Measurements from ENCODE around the gene SHD.
A peak's percentile ranks its signal among the peaks of the same experiment; 100 is the strongest.
"Not testable (repeated sequence)": the region's sequence is repeated elsewhere in the genome, so short reads cannot be mapped to it uniquely, and the experiment has no call there.

The SHD gene

DNA sequence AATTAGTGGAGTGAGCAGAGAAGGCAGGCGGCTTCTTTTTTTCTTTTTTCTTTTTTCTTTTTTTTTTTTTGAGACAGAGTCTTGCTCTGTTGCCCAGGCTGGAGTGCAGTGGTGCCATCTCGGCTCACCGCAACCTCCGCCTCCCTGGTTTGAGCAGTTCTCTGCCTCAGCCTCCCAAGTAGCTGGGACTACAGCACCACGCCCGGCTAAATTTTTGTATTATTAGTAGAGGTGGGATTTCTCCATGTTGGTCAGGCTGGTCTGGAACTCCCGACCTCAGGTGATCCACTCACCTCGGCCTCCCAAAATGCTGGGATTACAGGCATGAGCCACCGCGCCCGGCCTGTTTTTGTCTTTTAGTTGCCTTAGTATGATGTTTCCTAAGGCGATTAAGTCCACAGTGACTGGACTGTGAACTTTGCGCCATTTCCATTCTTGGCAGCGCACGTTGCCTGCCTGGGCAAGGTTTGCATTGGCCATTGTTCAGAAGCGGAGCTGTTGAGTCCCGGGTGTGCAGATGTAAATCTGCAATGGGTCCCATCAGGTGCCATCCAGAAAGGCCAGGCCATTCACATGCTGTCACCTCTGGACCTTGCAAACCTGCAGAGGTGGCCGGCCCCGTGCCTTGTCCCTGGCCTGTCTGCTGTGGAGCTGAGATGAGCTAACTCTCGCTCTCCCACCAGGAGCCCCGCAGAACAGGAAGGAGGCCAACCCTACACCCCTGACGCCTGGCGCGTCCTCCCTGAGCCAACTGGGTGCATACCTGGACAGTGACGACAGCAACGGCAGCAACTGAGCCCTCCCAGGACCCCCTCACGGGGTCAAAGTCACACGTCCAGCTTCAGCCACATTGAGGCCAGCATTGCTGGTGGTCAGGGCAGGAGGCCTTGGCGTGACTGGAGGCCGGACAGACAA lies 10.9 kb upstream of the SHD start:
- DNase-seq: no peak

DNA sequence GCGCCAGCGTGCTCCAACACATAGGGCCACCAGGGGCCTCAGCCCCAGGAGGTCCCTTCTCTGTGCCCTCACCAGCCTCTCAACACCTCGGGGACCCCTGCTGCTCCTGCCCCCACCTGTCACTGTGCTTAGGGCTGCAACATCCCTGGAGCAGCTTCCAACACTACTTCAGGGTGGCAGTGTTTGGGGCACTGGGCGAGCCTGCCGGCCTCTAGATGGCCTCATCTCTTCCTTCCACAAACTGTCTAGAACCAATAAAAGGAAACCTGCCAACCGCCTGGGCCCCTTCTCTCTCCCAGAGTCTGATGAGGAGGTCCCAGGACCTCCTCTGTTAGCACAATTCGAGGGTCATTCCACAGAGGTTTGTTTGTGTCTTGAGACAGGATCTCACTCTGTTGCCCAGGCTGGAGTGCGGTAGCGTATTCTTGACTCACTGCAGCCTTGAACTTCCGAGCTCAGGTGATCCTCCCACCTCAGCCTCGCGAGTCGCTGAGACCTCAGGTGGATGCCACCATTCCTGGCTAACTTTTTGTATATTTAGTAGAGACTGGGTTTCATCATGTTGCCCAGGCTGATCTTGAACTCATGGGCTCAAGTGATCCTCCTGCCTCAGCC lies 10.1 kb upstream of the SHD start:
- no peak for DNase-seq

DNA sequence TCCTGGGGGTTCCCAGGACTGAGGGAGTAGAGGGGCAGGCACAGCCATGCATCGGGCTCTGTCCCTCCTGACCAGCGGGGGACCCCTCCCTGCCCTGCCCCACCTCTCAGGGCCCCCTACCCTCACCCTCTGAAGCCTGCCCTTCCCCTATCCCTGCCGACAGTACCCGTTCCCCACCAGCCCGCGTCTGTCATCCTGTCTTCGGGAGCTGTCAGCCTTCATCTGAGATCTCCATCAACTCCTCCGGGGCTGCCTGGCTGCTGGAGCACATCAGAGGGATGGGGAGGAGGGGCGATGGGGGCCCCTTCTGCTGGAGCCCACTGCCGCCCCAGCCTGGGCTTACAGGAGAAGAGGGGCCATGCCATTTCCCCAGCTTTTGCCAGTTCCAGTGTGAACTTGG lies 6.2 kb upstream of the SHD start:
- DNase-seq: no peak

DNA sequence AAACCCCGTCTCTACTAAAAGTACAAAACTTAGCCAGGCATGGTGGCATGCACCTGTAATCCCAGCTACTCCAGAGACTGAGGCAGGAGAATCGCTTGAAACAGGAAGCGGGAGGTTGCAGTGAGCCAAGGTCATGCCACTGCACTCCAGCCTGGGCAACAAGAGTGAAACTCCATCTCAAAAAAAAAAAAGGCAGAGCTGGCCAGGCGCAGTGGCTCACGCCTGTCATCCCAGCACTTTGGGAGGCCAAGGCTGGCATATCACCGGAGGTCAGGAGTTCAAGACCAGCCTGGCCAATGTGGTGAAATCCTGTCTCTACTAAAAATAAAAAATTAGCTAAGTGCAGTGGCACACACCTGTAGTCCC lies 4.8 kb upstream of the SHD start:
- not testable (repeated sequence) for DNase-seq

DNA sequence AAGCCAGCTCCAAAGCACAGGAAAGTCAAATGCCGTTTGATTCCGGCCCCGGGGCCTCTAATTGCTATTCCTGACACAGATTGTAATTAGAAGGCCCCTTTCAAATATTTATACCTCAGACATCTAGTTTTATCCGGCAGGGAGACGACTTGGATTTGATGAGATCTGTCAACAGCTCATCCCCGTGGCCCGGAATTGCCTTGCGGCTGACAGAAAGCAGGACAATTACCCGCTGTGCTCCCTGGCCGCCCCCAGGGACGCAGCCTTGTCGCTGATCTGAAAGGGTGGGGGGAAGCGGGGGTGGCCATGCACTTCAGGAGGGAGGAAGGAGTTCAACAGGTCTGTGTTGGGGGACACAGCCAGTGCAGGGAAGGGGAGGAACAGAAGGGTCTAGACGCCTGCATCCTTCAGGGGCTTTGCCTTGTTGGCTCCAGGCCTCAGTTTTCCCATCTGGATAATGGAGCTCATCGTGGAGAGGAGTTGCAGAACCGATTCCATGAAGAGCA lies 1.8 kb upstream of the SHD start:
- DNase-seq: no peak

DNA sequence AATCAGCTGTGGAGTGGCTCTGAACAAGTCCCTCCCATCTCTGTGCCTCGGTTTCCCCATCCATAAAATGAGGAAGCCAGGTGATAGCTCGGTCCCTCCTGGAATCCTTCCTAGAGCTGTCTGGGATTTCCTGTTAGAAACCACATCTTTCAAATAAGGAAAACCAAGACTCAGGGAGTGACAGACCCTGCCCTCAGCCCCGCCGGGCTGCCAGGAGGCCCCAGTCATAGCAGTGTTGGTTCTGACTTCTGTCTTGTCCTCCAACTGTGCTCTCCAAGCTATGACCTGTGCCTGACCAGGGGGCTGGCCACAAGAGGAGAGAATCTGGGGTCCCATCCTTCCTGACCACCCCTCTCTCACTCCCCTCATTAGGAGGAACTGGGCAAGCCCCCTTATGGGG lies 1.1 kb upstream of the SHD start:
- no peak for DNase-seq

DNA sequence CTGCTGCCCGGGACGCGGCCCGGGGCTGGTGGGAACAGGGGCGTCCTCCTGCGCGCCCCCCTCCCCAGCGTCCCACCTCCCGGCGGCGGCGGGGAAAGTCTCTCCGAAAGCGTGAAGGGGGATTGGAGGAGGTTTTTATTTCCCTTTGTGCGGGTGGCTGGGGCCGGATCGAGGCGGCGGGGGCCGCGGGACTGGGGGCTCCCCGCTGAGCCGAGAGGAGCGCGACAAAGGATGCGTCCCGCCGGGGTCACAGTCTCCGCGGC lies 132 bp downstream of the SHD start:
- no peak for DNase-seq

DNA sequence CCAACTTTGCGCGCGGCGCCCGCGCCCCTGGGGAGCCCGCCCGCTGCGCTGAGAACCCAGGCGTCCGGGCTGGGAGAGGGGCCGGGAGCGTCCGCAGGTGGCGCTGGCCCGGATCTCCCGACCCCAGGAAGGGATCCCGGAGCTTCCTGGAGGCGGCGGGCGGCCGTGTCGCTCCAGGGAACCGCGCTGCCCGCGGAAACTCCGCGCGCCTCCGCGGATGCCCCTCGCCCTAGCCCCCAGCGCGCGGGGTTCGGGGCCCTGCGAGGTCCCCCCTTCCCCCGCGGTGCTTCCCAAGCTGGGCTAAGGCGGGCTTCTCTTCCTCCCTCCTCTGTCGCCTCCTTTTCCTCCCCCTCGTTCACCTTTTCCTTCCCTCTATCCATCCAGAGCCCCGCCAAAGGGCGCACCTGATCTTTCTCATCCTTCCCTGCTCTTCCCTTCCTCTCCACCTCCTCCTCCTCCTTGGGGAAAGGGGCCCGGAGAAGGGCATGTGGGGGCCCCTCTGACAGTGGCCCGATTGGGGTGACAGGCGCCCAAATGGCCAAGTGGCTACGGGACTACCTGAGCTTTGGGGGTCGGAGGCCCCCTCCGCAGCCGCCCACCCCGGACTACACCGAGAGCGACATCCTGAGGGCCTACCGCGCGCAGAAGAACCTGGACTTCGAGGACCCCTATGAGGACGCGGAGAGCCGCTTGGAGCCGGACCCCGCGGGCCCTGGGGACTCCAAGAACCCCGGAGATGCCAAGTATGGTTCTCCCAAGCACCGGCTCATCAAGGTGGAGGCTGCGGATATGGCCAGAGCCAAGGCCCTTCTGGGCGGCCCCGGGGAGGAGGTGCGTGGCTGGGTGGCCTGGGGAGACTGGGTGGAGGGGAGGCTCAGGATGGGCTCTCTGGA lies 710 bp downstream of the SHD start:
- DNase-seq: no peak

DNA sequence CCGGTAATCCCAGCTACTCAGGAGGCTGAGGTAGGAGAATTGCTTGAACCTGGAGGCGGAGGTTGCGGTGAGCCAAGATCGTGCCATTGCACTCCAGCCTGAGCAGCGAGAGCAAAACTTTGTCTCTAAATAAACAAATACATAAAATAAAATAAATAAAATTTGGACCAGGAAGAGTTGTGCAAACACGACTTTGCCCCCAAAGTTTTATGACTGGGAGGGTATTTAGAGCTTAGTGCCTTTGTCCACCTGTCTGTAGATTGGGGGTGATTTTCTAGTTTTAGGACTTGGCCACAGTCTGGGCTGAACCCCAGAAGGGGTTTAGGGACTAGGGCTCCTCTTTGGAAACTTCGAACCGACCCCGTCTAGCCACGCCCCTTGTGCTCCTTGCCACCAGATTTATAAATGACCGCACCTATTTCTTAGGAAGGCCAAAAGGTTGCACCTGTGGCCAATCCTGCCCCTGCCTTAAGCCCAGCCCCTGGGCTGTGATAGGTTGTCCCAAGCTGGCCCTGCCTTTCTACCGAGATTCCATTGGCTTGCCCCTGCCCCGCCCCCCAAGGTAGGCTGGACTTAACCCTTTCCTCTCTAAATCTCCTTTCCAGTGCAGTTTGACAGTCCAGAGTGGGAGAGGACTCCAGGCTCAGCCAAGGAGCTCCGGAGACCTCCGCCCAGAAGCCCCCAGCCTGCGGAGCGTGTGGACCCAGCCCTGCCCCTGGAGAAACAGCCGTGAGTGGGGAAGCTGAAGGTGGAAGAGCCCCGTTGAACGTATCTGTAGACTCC lies 5.3 kb downstream of the SHD start:
- no peak for DNase-seq

DNA sequence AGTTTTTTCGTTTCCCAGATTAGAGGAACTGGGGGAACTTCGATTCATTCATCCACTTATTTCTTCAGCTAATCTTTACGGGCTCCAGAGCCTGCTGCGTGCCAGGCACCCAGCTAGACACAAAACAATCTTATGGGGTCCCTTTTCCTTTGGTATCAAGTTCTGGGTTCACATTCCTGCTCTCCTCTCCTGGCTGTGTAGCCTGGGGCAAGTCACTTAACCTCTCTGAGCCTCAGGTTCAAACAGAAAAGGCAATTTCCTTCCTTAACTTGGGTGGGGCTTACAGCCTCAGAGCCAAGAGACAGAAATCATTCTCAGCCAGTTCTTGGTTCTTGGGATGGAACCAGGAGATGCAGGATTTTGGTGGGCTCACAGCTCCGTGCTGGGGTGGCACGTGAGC lies 5.9 kb downstream of the SHD start:
- DNase-seq: no peak

DNA sequence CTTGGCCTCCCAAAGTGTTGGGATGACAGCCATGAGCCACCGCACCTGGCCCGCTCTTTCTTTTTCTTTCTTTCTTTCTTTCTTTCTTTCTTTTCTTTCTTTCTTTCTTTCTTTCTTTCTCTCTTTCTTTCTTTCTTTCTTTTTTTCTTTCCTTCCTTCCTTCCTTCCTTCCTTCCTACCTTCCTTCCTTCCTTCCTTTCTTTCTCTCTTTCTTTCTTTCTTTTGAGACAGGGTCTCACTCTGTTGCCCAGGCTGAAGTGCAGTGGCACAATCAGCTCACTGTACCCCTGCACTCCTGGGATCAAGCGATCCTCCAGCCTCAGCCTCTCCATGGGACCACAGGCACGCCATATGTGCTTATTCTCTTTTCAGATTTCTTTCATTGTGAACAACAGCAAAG lies 7.1 kb downstream of the SHD start:
- not testable (repeated sequence) for DNase-seq

DNA sequence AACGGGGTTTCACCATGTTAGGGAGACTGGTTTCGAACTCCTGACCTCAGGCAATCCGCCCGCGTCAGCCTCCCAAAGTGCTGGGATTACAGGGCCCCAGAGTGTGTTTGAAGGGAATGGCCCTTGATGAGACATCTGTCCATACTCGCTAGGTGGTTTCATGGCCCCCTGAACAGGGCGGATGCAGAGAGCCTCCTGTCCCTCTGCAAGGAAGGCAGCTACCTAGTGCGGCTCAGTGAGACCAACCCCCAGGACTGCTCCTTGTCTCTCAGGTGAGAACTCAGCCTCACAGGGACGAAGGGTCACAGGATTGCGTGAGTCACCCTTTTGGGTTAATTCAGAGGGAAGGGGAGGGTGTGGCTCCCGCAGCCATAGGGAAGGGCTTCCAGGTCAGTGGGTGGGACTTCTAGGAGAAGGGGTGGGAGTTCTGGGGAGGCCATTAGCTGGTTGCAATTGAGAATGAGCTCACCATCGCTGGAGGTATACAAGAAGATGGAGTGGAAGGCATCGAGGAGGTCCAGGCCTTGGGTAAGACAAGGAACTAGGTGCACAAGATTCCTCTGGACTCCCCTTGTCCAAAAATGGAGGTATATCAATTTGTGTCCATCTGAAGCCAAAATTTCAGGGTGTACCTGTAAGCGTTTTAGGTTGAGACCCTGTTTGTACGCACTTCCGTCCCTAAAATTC lies 9.2 kb downstream of the SHD start:
- no peak for DNase-seq

DNA sequence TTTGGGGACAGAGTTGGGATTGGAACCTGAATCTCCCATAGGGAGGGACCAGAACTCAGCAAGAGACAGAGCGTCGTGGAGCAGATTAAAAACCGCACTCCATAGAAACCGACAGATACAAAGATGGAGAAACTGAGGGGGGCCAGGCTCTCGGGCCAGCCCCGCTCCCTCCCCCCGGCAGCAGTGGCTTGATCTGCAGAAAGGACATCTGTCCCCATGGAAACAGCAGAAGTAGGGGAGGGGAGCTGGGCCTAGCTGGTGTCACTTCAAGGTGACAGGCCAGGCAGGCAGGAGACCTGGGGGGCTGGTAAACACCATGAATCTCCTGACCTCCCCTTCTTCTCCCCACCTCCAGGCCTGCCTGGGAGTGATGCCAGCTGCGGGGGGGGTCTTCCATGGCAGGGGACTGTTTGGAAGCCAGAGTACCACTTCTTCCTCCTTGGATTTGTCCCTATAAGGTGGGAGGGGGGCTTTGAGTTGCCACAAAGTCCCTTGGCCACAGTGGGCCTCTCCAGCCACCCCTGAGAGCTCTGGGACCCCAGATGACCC lies 12.2 kb downstream of the SHD start:
- DNase-seq: no peak

DNA sequence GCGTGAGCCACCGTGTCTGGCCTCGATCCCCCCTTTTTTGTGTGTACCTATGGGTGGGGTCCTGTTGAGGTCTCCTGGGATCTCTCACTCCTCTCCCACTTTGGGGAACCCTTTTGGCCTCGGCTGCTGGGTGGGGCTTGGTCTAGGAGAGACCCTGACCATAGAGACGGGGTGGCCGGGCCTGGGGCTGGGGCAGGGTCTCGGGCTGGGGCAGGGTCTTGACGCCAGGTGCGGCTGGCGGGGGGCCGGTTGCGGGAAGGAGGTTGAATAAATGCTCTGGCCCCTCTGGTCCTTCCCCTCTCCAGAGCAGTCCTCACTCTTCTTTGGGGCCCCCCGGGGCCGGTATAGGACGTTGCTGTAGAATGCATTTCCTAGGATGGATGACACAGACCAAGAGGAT lies 13.4 kb downstream of the SHD start:
- no peak for DNase-seq

DNA sequence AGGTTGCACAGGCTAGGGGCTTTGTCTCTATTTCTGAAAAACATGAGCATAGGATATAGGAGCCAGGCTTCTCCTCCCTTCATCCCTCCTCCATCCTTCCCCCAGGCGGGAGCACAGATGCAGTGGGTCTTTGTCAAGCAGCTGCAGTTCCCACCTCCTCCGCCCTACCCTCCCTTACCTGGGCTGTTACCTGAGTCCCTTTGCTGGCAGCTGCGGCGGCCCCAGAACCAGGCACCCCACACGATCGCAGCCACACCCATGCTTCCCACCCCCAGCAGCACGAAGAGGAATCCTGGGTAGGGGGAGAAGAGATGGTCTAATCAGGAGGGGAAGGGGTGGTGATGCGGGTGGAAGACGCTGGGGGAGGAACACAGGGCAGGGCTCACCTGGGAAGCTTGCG lies 15.3 kb downstream of the SHD start:
- DNase-seq: no peak

DNA sequence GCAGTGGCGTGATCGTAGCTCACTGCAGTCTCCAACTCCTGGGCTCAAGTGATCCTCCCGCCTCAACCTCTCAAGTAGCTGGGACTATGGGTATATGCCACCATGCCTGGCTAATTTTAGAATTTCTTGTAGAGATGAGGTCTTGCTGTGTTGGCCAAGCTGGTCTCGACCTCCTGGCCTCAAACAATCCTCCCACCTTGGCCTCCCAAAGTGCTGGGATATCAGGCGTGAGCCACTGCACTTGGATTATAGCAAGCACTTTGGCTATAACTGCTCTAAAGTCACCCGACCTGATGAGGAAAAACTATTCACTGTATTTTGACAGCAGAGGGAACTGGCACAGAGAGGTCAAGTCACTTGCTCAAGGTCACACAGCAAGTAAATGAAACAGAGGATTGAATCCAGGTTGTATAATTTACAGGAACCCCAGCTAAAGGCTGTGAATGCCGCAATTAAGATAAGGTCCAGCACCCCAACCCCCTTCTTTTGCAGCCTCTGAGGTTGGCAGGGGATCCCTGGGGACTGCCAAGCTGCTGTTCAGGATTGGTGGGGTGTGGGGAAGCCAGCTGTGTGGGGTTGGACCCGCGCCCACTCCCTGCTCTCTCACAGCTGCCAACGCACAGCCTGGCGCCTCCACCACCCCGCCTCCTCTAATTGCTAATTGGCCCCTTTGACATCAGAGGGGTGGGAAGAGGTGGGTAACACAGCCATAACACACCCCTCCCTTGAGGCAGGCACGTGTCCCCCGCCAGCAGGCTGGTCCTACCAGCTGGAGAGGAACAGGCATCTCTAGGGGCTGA lies 17.1 kb downstream of the SHD start:
- peak; percentile 29 for DNase-seq

DNA sequence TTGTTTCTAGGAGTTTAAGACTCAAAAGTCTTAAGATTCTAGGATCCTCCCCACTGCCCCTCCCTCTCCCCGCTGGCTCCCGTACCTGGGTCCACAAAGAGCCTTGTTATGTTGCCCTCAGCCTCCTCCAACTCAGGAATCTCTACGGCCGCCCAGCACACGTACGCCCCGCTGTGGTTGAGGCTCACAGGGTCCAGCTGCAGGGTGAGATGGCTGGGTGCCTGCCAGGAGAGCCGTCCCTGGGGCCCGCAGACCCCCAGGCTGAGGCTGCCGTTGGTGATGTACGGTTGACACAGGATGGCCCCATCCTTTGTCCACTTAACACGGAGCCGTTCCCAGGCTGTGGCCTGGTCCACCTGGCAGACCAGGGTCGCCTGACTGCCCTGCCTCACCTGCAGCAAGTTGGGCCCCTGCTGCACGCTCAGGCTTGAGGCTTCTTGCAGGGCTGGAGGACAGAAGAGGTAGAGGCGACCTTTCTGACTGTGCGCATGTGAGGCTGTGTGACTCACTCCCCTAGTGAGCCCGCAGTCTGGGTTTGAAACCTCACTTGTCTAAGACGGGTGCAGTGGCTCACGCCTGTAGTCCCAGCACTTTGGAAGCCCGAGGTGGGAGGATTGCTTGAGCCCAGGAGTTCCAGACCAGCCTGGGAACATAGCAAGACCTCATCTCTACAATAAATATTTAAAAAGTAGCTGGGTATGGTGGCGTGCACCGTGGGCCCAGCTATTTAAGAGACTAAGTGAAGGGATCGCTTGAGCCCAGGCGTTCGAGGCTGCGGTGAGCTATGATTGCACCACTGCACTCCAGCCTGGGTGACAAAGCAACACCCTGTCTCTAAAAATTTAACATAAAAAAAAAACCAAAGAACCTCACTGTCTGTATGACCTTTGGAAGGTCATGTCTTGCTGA lies 19.1 kb downstream of the SHD start:
- DNase-seq: no peak

DNA sequence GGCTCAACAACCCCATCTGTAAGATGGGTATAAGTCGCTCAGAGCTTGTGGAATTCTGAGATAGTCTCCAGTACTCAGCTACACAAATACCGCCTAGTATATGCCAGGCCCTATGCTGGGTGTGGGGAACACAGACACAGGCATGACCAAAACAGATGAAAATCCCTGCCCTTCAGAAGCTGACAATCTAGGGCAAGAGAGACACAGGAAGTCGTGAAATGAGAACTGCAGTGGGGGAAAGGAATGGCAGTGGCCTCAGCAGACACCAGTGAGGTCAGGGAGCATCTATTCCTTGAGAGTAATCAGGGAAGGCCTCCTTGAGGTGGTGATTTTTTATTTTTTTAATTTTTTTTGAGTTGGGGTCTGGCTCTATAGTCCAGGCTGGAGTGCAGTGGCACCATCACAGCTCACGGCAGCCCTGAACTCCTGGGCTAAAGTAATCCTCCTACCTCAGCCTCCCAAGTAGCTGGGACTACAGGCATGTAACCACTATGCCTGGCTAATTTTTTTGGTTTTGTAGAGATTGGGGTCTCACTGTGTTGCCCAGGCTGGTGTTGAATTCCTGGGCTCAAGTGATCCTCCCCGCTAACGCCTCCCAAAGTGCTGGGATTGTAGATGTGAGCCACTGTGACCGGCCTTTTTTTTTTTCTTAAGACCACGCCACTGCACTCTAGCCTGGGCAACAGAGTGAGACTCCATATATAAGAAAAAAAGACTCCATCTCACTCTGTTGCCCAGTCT lies 19.9 kb downstream of the SHD start:
- DNase-seq: no peak

DNA sequence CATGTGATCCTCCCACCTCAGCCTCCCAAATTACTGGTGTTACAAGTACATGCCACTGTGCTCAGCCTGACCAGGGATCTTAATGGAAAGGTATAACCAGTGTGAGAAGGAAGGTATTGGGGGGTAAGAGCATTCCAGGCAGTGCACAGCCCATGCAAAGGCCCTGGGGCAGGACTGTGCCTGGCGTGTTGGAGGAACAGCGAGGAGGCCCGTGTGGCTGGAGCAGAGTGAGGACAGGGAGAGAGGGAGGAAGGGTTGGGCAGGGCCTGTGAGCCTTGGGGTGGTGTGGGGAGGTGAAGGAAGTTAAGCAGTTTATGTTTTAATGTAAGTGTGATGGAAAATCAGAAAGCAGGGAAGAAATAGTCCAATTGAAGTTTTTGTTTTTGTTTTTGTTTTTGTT lies 21.5 kb downstream of the SHD start:
- DNase-seq: no peak

Data from NCI-H2029 (cell line).